Stomach smooth muscle (tissue), 2 donors: ENCODE measurements around the gene MYO19.
"Not testable (repeated sequence)": the region's sequence is repeated elsewhere in the genome, so short reads cannot be mapped to it uniquely, and the experiment has no call there.

ENCODE experiments used
- H3K27ac ChIP-seq: one replicate; pipeline ENCODE4 v1.7.0; 2013; ENCODE audit warnings: mild to moderate bottlenecking, low read length, inconsistent platforms
- H3K27me3 ChIP-seq, 2 donors: one replicate each; pipeline ENCODE4 v1.7.0; 2013; ENCODE audit warnings: low read length in 2 of 2; ENCODE audit not compliant: insufficient read depth in 2 of 2, control insufficient read depth in 1 of 2
- H3K36me3 ChIP-seq, 2 donors: one replicate each; pipeline ENCODE4 v1.7.0; 2013; ENCODE audit warnings: low read length in 2 of 2; ENCODE audit not compliant: control insufficient read depth in 2 of 2, insufficient read depth in 2 of 2
- H3K4me1 ChIP-seq: one replicate; pipeline ENCODE4 v1.7.0; 2013; ENCODE audit warnings: low read length; ENCODE audit not compliant: control insufficient read depth, insufficient read depth
- H3K4me3 ChIP-seq, 2 donors: one replicate each; pipeline ENCODE4 v1.7.0; 2013; ENCODE audit warnings: low read length in 2 of 2
- H3K9ac ChIP-seq, 2 donors: one replicate each; pipeline ENCODE4 v1.7.0; 2013; ENCODE audit warnings: low read length in 2 of 2, mild to moderate bottlenecking in 1 of 2
- H3K9me3 ChIP-seq, 2 donors: one replicate each; pipeline ENCODE4 v1.7.0; 2013; ENCODE audit warnings: low read length in 2 of 2; ENCODE audit not compliant: control insufficient read depth in 2 of 2
- donor health status: healthy.
- donor health status: Pancreatic carcinoma.

MYO19 gene

GRCh38 chr17:36461330-36462110 lies 73.1 kb downstream of the MYO19 start:
- Histone ChIP-seq H3K27me3 (peaks cover 23 to 25% of the 10 kb centered on the region in 2 donors), H3K9me3 (no peaks in the 10 kb centered on the region), H3K4me1 (no peaks in the 10 kb centered on the region), H3K27ac (no peak overlapping the region), H3K9ac (no peak overlapping the region), H3K4me3 (no peak overlapping the region), H3K36me3 (no peaks in the 10 kb centered on the region)

GRCh38 chr17:36460265-36460937 lies 74.3 kb downstream of the MYO19 start:
- no peaks in the 10 kb centered on the region for H3K4me1 ChIP-seq
- H3K9me3 ChIP-seq, result no peaks in the 10 kb centered on the region
- H3K36me3 ChIP-seq, result no peaks in the 10 kb centered on the region
- H3K27me3 ChIP-seq, result peaks cover 20 to 22% of the 10 kb centered on the region in 2 donors
- no peak overlapping the region for H3K9ac ChIP-seq
- no peak overlapping the region for H3K27ac ChIP-seq
- no peak overlapping the region for H3K4me3 ChIP-seq

GRCh38 chr17:36459601-36460000 lies 75.1 kb downstream of the MYO19 start:
- no peak overlapping the region for H3K9ac ChIP-seq
- H3K36me3 ChIP-seq, result no peaks in the 10 kb centered on the region
- H3K9me3 ChIP-seq, result no peaks in the 10 kb centered on the region
- no peak overlapping the region for H3K27ac ChIP-seq
- H3K4me3 ChIP-seq, result no peak overlapping the region
- H3K27me3 ChIP-seq, result peaks cover 12 to 15% of the 10 kb centered on the region in 2 donors
- no peaks in the 10 kb centered on the region for H3K4me1 ChIP-seq

- H3K27ac ChIP-seq, result no peak overlapping the region
- H3K36me3 ChIP-seq, result no peaks in the 10 kb centered on the region
- H3K4me3 ChIP-seq, result no peak overlapping the region
- no peak overlapping the region for H3K9ac ChIP-seq
- no peaks in the 10 kb centered on the region for H3K9me3 ChIP-seq
- H3K4me1 ChIP-seq, result no peaks in the 10 kb centered on the region
- peaks cover 7 to 13% of the 10 kb centered on the region in 2 donors for H3K27me3 ChIP-seq
Observed at GRCh38 chr17:36459045-36459444, 75.6 kb downstream of the MYO19 start.

- not testable (repeated sequence) for H3K4me1 ChIP-seq, H3K27me3 ChIP-seq, H3K9ac ChIP-seq, H3K4me3 ChIP-seq, H3K27ac ChIP-seq, H3K36me3 ChIP-seq, H3K9me3 ChIP-seq
Observed at GRCh38 chr17:36457701-36458100, 77.0 kb downstream of the MYO19 start.

- not testable (repeated sequence) for H3K4me1 ChIP-seq, H3K4me3 ChIP-seq, H3K9ac ChIP-seq
Observed at GRCh38 chr17:36452888-36453287, 81.8 kb downstream of the MYO19 start.

GRCh38 chr17:36449997-36450396 lies 84.7 kb downstream of the MYO19 start:
- H3K9ac ChIP-seq, H3K27me3 ChIP-seq, H3K9me3 ChIP-seq, H3K4me1 ChIP-seq, H3K27ac ChIP-seq, H3K36me3 ChIP-seq, H3K4me3 ChIP-seq: not testable (repeated sequence)

More at GRCh38 chr17:36452888-36453287, 81.8 kb downstream of the MYO19 start:
- not testable (repeated sequence) for H3K9me3 ChIP-seq, H3K36me3 ChIP-seq, H3K27me3 ChIP-seq, H3K27ac ChIP-seq
